Esophagus muscularis mucosa (tissue), 3 donors: ENCODE results near the gene HNRNPA1L2.

ENCODE experiments used
- POLR2A ChIP-seq: fragments of 450-650 bp; IDR thresholded peaks from one replicate; pipeline ENCODE4 v1.6.1; 2017; ENCODE audit warnings: antibody characterized with exemption, moderate library complexity, mild to moderate bottlenecking, low read depth
- TF ChIP-seq, protein P1 (sequence below), 3 experiments: fragments of 200-600 bp in 2 of 3; fragments of 450-650 bp in 1 of 3; sonication (generic) in 2 of 3; IDR thresholded peaks; one replicate each; pipeline ENCODE4 v1.5.1; 2017 to 2019; ENCODE audit warnings: antibody characterized with exemption in 3 of 3, mild to moderate bottlenecking in 2 of 3, moderate library complexity in 1 of 3

DNA sequence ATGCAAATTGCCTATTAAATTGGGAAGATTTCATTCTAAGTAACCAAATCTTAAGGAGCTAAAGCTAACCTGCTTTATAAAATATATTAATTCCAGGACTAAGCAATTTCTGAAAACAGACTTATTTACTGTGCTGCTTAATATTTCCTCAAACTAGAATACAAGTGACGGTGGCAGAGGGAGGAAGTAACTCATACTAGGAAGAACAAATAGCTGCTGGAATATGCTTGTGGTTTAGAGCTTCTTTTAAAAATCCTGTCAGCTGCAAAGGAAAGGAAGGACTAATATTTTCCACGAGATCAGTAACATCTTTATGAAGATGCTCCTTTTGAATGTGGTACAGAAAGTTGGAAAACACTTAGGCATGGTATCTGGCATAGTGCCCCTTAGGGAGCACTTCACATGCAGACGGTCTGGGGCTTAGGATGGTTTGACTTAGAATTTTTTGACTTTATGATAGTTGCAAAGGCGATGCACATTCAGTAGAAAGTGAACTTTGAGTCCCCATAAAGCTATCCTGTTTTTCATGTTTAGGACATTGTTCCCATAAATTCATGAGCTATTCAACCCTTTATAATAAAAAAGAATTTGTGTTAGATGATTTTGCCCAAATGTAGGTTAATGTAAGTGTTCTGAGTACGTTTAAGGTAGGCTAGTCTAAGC lies 3.4 kb upstream of the HNRNPA1L2 start:
- TF ChIP-seq, protein P1, sequence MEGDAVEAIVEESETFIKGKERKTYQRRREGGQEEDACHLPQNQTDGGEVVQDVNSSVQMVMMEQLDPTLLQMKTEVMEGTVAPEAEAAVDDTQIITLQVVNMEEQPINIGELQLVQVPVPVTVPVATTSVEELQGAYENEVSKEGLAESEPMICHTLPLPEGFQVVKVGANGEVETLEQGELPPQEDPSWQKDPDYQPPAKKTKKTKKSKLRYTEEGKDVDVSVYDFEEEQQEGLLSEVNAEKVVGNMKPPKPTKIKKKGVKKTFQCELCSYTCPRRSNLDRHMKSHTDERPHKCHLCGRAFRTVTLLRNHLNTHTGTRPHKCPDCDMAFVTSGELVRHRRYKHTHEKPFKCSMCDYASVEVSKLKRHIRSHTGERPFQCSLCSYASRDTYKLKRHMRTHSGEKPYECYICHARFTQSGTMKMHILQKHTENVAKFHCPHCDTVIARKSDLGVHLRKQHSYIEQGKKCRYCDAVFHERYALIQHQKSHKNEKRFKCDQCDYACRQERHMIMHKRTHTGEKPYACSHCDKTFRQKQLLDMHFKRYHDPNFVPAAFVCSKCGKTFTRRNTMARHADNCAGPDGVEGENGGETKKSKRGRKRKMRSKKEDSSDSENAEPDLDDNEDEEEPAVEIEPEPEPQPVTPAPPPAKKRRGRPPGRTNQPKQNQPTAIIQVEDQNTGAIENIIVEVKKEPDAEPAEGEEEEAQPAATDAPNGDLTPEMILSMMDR (IDR thresholded peaks at IDR 0.05): no peak
- TF ChIP-seq POLR2A: no peak
